CD4-positive, alpha-beta memory T cell (primary cell): ENCODE data around the gene PCSK2. TPM values are rescaled to one million over a fixed set of nuclear protein-coding genes. Genes with fewer than 3 reads are reported as not detected.

Experiments used
- CTCF ChIA-PET: fragments of 350-600 bp; sonication (Branson Sonifier 250); formaldehyde crosslinking; loops from one replicate; lab custom pipeline; 2021; ENCODE audit warnings: inconsistent platforms; ENCODE audit not compliant: partially characterized antibody; lab: Charles Lee
- POLR2A ChIA-PET: fragments of 350-600 bp; sonication (Branson Sonifier 250); formaldehyde crosslinking; loops from one replicate; lab custom pipeline; 2021; ENCODE audit not compliant: partially characterized antibody; lab: Charles Lee
- DNase-seq, 5 donors: peaks; one replicate each; pipeline versions ENCODE4 v3.0.0 to v3.0.0-alpha.2; 2020 to 2022; ENCODE audit warnings: mixed read lengths in 1 of 5
- H3K27ac ChIP-seq: one replicate; pipeline ENCODE4 v1.7.0; 2013; ENCODE audit warnings: low read depth, low read length
- H3K27me3 ChIP-seq: 2 replicates; pipeline ENCODE4 v1.7.0; 2013; ENCODE audit warnings: mild to moderate bottlenecking, low read length, moderate library complexity; ENCODE audit not compliant: insufficient read depth
- H3K36me3 ChIP-seq: 2 replicates; pipeline ENCODE4 v1.7.0; 2013; ENCODE audit warnings: mild to moderate bottlenecking, low read length, moderate library complexity; ENCODE audit not compliant: insufficient read depth
- H3K4me1 ChIP-seq: 2 replicates; pipeline ENCODE4 v1.7.0; 2013; ENCODE audit warnings: mild to moderate bottlenecking, low read length, moderate library complexity; ENCODE audit not compliant: insufficient read depth
- H3K4me3 ChIP-seq, 2 donors: one replicate each; pipeline ENCODE4 v1.7.0; 2013; ENCODE audit warnings: low read length in 2 of 2, mild to moderate bottlenecking in 1 of 2
- H3K9me3 ChIP-seq, 2 donors: one replicate each; pipeline ENCODE4 v1.7.0; 2013; ENCODE audit warnings: low read length in 2 of 2, control low read depth in 1 of 2; ENCODE audit not compliant: control insufficient read depth in 1 of 2
- H3K27ac Mint-ChIP-seq, 7 donors: one replicate each; pipeline ENCODE4 v1.8.0; 2020 to 2021; ENCODE audit warnings: mixed read lengths in 7 of 7, mild to moderate bottlenecking in 6 of 7, inconsistent platforms in 3 of 7, moderate library complexity in 3 of 7
- H3K27me3 Mint-ChIP-seq, 2 donors: one replicate each; pipeline ENCODE4 v1.8.0; 2020 to 2021; ENCODE audit warnings: mixed read lengths in 2 of 2
- H3K36me3 Mint-ChIP-seq, 2 donors: one replicate each; pipeline ENCODE4 v1.8.0; 2020 to 2021; ENCODE audit warnings: mixed read lengths in 2 of 2, inconsistent platforms in 1 of 2, mild to moderate bottlenecking in 1 of 2
- H3K4me1 Mint-ChIP-seq, 4 donors: one replicate each; pipeline ENCODE4 v1.8.0; 2020 to 2021; ENCODE audit warnings: mixed read lengths in 4 of 4, mild to moderate bottlenecking in 1 of 4
- H3K4me3 Mint-ChIP-seq, 8 donors: one replicate each; pipeline ENCODE4 v1.8.0; 2020 to 2021; ENCODE audit warnings: mixed read lengths in 8 of 8, mild to moderate bottlenecking in 7 of 8, moderate library complexity in 6 of 8, inconsistent platforms in 3 of 8
- H3K9me3 Mint-ChIP-seq, 8 donors: one replicate each; pipeline ENCODE4 v1.8.0; 2020 to 2021; ENCODE audit warnings: mixed read lengths in 8 of 8, mild to moderate bottlenecking in 5 of 8, inconsistent platforms in 3 of 8, moderate library complexity in 1 of 8
- intact Hi-C: fragments of 100-400 bp; cut with micrococcal nuclease; formaldehyde crosslinking; loops from one replicate; pipeline ENCODE4 v1.15.1; 2023
- polyA plus RNA-seq, 2 donors: library from polyadenylated mRNA; unstranded; fragments of 300-500 nt; fragmentation: Illumina TruSeq; gene quantifications; one replicate each; pipeline ENCODE4 v1.2.3, GENCODE V29; 2021
- total RNA-seq, 2 experiments: library from RNA; stranded (reverse); gene quantifications; one replicate each; pipeline ENCODE4 v1.2.3, GENCODE V29; 2021

PCSK2 gene
- total RNA-seq (not detected), polyA plus RNA-seq (not detected)

GRCh38 chr20:17226410-17227218, at the start of gene PCSK2:
PCSK2 (plus strand) TSS chr20:17227040; CDS start chr20:17227306, 266 bp downstream.
- Histone ChIP-seq H3K9me3 (no peaks in the 10 kb centered on the region), H3K4me1 (no peaks in the 10 kb centered on the region), H3K27me3 (peaks cover 4% of the 10 kb centered on the region), H3K27ac (no peak within 1 kb of the TSS), H3K4me3 (no peak within 1 kb of the TSS), H3K36me3 (no peaks in the 10 kb centered on the region)
- no peaks in the 10 kb centered on the region for H3K36me3 Mint-ChIP-seq
- CTCF ChIA-PET: no interaction called here
- POLR2A ChIA-PET: no interaction called here
- no peak for DNase-seq
- intact Hi-C loops: no loop called here
- H3K27me3 Mint-ChIP-seq: peaks cover 37 to 40% of the 10 kb centered on the region in 2 donors
- H3K4me1 Mint-ChIP-seq: peaks cover 0 to 15% (median 5%) of the 10 kb centered on the region in 4 donors
- H3K4me3 Mint-ChIP-seq: peak within 1 kb of the TSS in 4 of 8 donors; percentile 14 to 57 (median 47)
- H3K27ac Mint-ChIP-seq: no peak within 1 kb of the TSS
- peaks cover 0 to 10% (median 4%) of the 10 kb centered on the region in 8 donors for H3K9me3 Mint-ChIP-seq

- no peak overlapping the region for H3K27ac Mint-ChIP-seq
- DNase-seq: no peak
- no peak overlapping the region for H3K4me3 ChIP-seq
- no peaks in the 10 kb centered on the region for H3K36me3 ChIP-seq
- H3K27ac ChIP-seq: no peak overlapping the region
- no peaks in the 10 kb centered on the region for H3K27me3 Mint-ChIP-seq
- H3K4me1 ChIP-seq: no peaks in the 10 kb centered on the region
- no peaks in the 10 kb centered on the region for H3K4me1 Mint-ChIP-seq
- ChIA-PET CTCF (no interaction called here), POLR2A (interaction anchor here (0.6 kb wide), 1 partner anchor 1348 kb away, joined by 3 read pairs; no protein-coding TSS in a partner anchor)
- H3K36me3 Mint-ChIP-seq: no peaks in the 10 kb centered on the region
- peaks cover 6 to 20% (median 12%) of the 10 kb centered on the region in 8 donors for H3K9me3 Mint-ChIP-seq
- H3K9me3 ChIP-seq: no peaks in the 10 kb centered on the region
- no peak overlapping the region for H3K4me3 Mint-ChIP-seq
- intact Hi-C loops: no loop called here
- no peaks in the 10 kb centered on the region for H3K27me3 ChIP-seq
Measured at GRCh38 chr20:17177341-17177740, 49.5 kb upstream of the PCSK2 start.

- no peaks in the 10 kb centered on the region for H3K4me1 Mint-ChIP-seq
- H3K4me3 Mint-ChIP-seq: no peak overlapping the region
- intact Hi-C loops: no loop called here
- H3K27me3 Mint-ChIP-seq: no peaks in the 10 kb centered on the region
- H3K4me3 ChIP-seq: no peak overlapping the region
- no peaks in the 10 kb centered on the region for H3K36me3 ChIP-seq
- no peak for DNase-seq
- ChIA-PET POLR2A (no interaction called here), CTCF (no interaction called here)
- H3K36me3 Mint-ChIP-seq: no peaks in the 10 kb centered on the region
- peaks cover 8 to 34% (median 26%) of the 10 kb centered on the region in 8 donors for H3K9me3 Mint-ChIP-seq
- no peaks in the 10 kb centered on the region for H3K9me3 ChIP-seq
- H3K27ac ChIP-seq: no peak overlapping the region
- H3K4me1 ChIP-seq: no peaks in the 10 kb centered on the region
- H3K27ac Mint-ChIP-seq: no peak overlapping the region
- no peaks in the 10 kb centered on the region for H3K27me3 ChIP-seq
Measured at GRCh38 chr20:17179840-17180239, 47.0 kb upstream of the PCSK2 start.

- Histone ChIP-seq H3K4me3 (no peak overlapping the region), H3K27ac (no peak overlapping the region), H3K36me3 (no peaks in the 10 kb centered on the region), H3K4me1 (no peaks in the 10 kb centered on the region), H3K9me3 (no peaks in the 10 kb centered on the region), H3K27me3 (no peaks in the 10 kb centered on the region)
- ChIA-PET CTCF (no interaction called here), POLR2A (no interaction called here)
- H3K27ac Mint-ChIP-seq: no peak overlapping the region
- no peaks in the 10 kb centered on the region for H3K4me1 Mint-ChIP-seq
- intact Hi-C loops: no loop called here
- no peak for DNase-seq
- H3K9me3 Mint-ChIP-seq: peaks cover 0 to 12% (median 5%) of the 10 kb centered on the region in 8 donors
- H3K4me3 Mint-ChIP-seq: no peak overlapping the region
- H3K36me3 Mint-ChIP-seq: no peaks in the 10 kb centered on the region
- H3K27me3 Mint-ChIP-seq: peaks cover 0 to 1% of the 10 kb centered on the region in 2 donors
Measured at GRCh38 chr20:17189976-17190695, 36.7 kb upstream of the PCSK2 start.

GRCh38 chr20:17197041-17197440, 29.8 kb upstream of the PCSK2 start:
- H3K36me3 Mint-ChIP-seq: no peaks in the 10 kb centered on the region
- no peak overlapping the region for H3K4me3 Mint-ChIP-seq
- H3K9me3 Mint-ChIP-seq: peaks cover 0 to 4% (median under 1%) of the 10 kb centered on the region in 8 donors
- ChIA-PET CTCF (no interaction called here), POLR2A (no interaction called here)
- no peaks in the 10 kb centered on the region for H3K4me1 ChIP-seq
- peaks cover 0 to 3% of the 10 kb centered on the region in 2 donors for H3K27me3 Mint-ChIP-seq
- no peaks in the 10 kb centered on the region for H3K9me3 ChIP-seq
- intact Hi-C loops: no loop called here
- H3K36me3 ChIP-seq: no peaks in the 10 kb centered on the region
- H3K27ac Mint-ChIP-seq: no peak overlapping the region
- H3K27ac ChIP-seq: no peak overlapping the region
- H3K4me3 ChIP-seq: no peak overlapping the region
- no peak for DNase-seq
- H3K4me1 Mint-ChIP-seq: no peaks in the 10 kb centered on the region
- no peaks in the 10 kb centered on the region for H3K27me3 ChIP-seq

- Mint-ChIP-seq H3K27me3 (peaks cover 0 to 3% of the 10 kb centered on the region in 2 donors), H3K4me3 (no peak overlapping the region), H3K27ac (no peak overlapping the region), H3K4me1 (no peaks in the 10 kb centered on the region), H3K36me3 (no peaks in the 10 kb centered on the region), H3K9me3 (peaks cover 0 to 5% (median 0%) of the 10 kb centered on the region in 8 donors)
- no peak for DNase-seq
- no peaks in the 10 kb centered on the region for H3K36me3 ChIP-seq
- no peaks in the 10 kb centered on the region for H3K27me3 ChIP-seq
- no peaks in the 10 kb centered on the region for H3K9me3 ChIP-seq
- H3K4me1 ChIP-seq: no peaks in the 10 kb centered on the region
- no peak overlapping the region for H3K27ac ChIP-seq
- CTCF ChIA-PET: no interaction called here
- POLR2A ChIA-PET: no interaction called here
- H3K4me3 ChIP-seq: no peak overlapping the region
- intact Hi-C loops: no loop called here
Measured at GRCh38 chr20:17202030-17202429, 24.8 kb upstream of the PCSK2 start.

- no peaks in the 10 kb centered on the region for H3K4me1 ChIP-seq
- H3K27ac Mint-ChIP-seq: no peak overlapping the region
- H3K4me1 Mint-ChIP-seq: no peaks in the 10 kb centered on the region
- ChIA-PET POLR2A (no interaction called here), CTCF (no interaction called here)
- no peak overlapping the region for H3K27ac ChIP-seq
- H3K27me3 ChIP-seq: no peaks in the 10 kb centered on the region
- no peak overlapping the region for H3K4me3 ChIP-seq
- no peaks in the 10 kb centered on the region for H3K36me3 Mint-ChIP-seq
- no peak for DNase-seq
- intact Hi-C loops: no loop called here
- H3K4me3 Mint-ChIP-seq: no peak overlapping the region
- H3K9me3 Mint-ChIP-seq: peaks cover 0 to 5% (median 0%) of the 10 kb centered on the region in 8 donors
- H3K36me3 ChIP-seq: no peaks in the 10 kb centered on the region
- H3K9me3 ChIP-seq: no peaks in the 10 kb centered on the region
- H3K27me3 Mint-ChIP-seq: peaks cover 0 to 3% of the 10 kb centered on the region in 2 donors
Measured at GRCh38 chr20:17202673-17203072, 24.2 kb upstream of the PCSK2 start.
